ENCODE measurements around the gene TBC1D22A.

DNA sequence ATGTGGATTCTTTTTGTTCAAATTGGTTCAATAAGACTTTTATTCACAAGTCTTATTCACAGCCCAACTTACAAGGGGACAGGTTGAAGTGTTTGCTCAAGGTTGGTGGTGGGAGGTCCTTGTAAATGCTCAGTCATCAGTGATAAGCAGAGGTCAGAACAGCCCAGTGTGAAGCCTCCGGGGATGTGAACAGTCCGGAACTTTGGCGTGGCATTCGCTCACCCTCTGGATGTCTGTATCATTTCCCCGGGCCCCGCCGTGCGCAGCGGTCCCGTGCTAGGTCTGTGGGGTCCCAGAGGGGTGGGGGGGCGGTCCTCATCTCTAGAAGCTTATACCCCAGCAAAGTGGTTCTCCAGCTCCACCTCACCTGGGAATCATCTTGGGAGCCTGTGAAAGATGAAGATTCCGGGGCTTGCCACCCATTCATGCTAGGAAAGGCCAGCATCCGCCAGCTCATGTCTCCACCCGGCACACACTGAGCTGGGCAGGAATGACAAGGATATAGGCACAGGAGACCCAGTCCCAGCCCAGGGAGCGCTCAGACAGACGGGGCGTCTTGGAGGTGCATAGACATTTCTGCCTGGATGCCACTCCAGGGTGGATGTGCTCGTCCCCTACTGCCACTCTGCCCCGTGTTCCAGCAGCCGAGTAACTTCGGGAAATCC lies 327.5 kb downstream of the TBC1D22A start:
- TF ChIP-seq POLR2AphosphoS5 (IDR thresholded peaks at IDR 0.05; ENCODE audit: insufficient read depth, low read depth, low read length) (no peak), JUN (IDR thresholded peaks at IDR 0.05; ENCODE audit: borderline replicate concordance, insufficient read depth, insufficient read length, low read depth) (no peak), FOS (IDR thresholded peaks at IDR 0.05; ENCODE audit: borderline replicate concordance, insufficient read depth, low read length) (no peak), EZH2 (IDR thresholded peaks at IDR 0.05; ENCODE audit: borderline replicate concordance, low read depth, low read length, severe bottlenecking) (no peak)
